Measurements from ENCODE around the gene ZBTB7C. TPM values are rescaled to one million over a fixed set of nuclear protein-coding genes. Genes with fewer than 3 reads are reported as not detected.

Gene ZBTB7C
- total RNA-seq, 1 donor from 2014 or later = 0.15 TPM

- Mint-ChIP-seq H3K4me3 (no peak overlapping the region), H3K27me3 (ENCODE audit: insufficient read depth, low read depth) (peaks cover 11% of the 10 kb centered on the region), H3K36me3 (no peaks in the 10 kb centered on the region), H3K9me3 (no peaks in the 10 kb centered on the region), H3K27ac (no peak overlapping the region), H3K4me1 (peaks cover 17% of the 10 kb centered on the region)
- H3K4me1 ChIP-seq = peaks cover 26% of the 10 kb centered on the region
- H3F3A ChIP-seq (ENCODE audit: low read depth) = peaks cover 9% of the 10 kb centered on the region
- H3K27me3 ChIP-seq = no peaks in the 10 kb centered on the region
- no peaks in the 10 kb centered on the region for H4K20me1 ChIP-seq (ENCODE audit: low read depth)
- no peak overlapping the region for H3K4me2 ChIP-seq
- H2AFZ ChIP-seq (replicated peaks) = no peak overlapping the region
- no peaks in the 10 kb centered on the region for H3K79me2 ChIP-seq (ENCODE audit: low read depth)
- no peaks in the 10 kb centered on the region for H3K36me3 ChIP-seq
- TF ChIP-seq CTCF (IDR thresholded peaks at IDR 0.05) (no peak), EZH2phosphoT487 (IDR thresholded peaks at IDR 0.05) (no peak)
- H3K9ac ChIP-seq = no peak overlapping the region
- no peak overlapping the region for H3K4me3 ChIP-seq
- H3K9me3 ChIP-seq (ENCODE audit: low read depth) = no peaks in the 10 kb centered on the region
- DNase-seq (ENCODE audit: low spot score) = no peak
- no peak overlapping the region for H3K27ac ChIP-seq
Observed at GRCh38 chr18:48308027-48308635, 101.1 kb downstream of the ZBTB7C start.

GRCh38 chr18:48306838-48307237, 102.3 kb downstream of the ZBTB7C start:
- no peak overlapping the region for H3K27ac Mint-ChIP-seq
- no peak overlapping the region for H3K4me3 Mint-ChIP-seq

GRCh38 chr18:48304906-48305693, 104.1 kb downstream of the ZBTB7C start:
- no peak overlapping the region for H3K4me3 Mint-ChIP-seq
- H3K27ac Mint-ChIP-seq = no peak overlapping the region
- Histone ChIP-seq H3K4me2 (peak overlapping the region; percentile 57), H3K36me3 (no peaks in the 10 kb centered on the region), H2AFZ (replicated peaks) (no peak overlapping the region), H3K9me3 (ENCODE audit: low read depth) (no peaks in the 10 kb centered on the region), H3F3A (ENCODE audit: low read depth) (peaks cover 9% of the 10 kb centered on the region), H3K4me3 (no peak overlapping the region), H4K20me1 (ENCODE audit: low read depth) (no peaks in the 10 kb centered on the region), H3K4me1 (peaks cover 36% of the 10 kb centered on the region), H3K27ac (no peak overlapping the region), H3K9ac (no peak overlapping the region), H3K27me3 (no peaks in the 10 kb centered on the region), H3K79me2 (ENCODE audit: low read depth) (no peaks in the 10 kb centered on the region)
- no peaks in the 10 kb centered on the region for H3K9me3 Mint-ChIP-seq
- peaks cover 22% of the 10 kb centered on the region for H3K4me1 Mint-ChIP-seq
- H3K36me3 Mint-ChIP-seq = no peaks in the 10 kb centered on the region
- peaks cover 8% of the 10 kb centered on the region for H3K27me3 Mint-ChIP-seq (ENCODE audit: insufficient read depth, low read depth)
- DNase-seq (ENCODE audit: low spot score) = peak; percentile 58
- TF ChIP-seq CTCF (IDR thresholded peaks at IDR 0.05) = no peak
- TF ChIP-seq EZH2 (IDR thresholded peaks at IDR 0.05) = no peak
- TF ChIP-seq EZH2phosphoT487 (IDR thresholded peaks at IDR 0.05) = no peak

More at GRCh38 chr18:48306838-48307237, 102.3 kb downstream of the ZBTB7C start:
- Histone ChIP-seq H3K36me3 (no peaks in the 10 kb centered on the region), H3K4me1 (peaks cover 24% of the 10 kb centered on the region), H3K79me2 (ENCODE audit: low read depth) (no peaks in the 10 kb centered on the region), H3K4me3 (no peak overlapping the region), H3K27ac (no peak overlapping the region), H3F3A (ENCODE audit: low read depth) (peaks cover 9% of the 10 kb centered on the region), H3K27me3 (no peaks in the 10 kb centered on the region), H4K20me1 (ENCODE audit: low read depth) (no peaks in the 10 kb centered on the region), H3K9ac (no peak overlapping the region), H2AFZ (replicated peaks) (no peak overlapping the region), H3K4me2 (peak overlapping the region; percentile 55), H3K9me3 (ENCODE audit: low read depth) (no peaks in the 10 kb centered on the region)
- TF ChIP-seq EZH2 (IDR thresholded peaks at IDR 0.05) (no peak), EZH2phosphoT487 (IDR thresholded peaks at IDR 0.05) (peak; percentile 53)
- no peaks in the 10 kb centered on the region for H3K36me3 Mint-ChIP-seq
- H3K4me1 Mint-ChIP-seq = peaks cover 15% of the 10 kb centered on the region
- H3K9me3 Mint-ChIP-seq = no peaks in the 10 kb centered on the region
- peak; percentile 80 for DNase-seq (ENCODE audit: low spot score)
- peaks cover 10% of the 10 kb centered on the region for H3K27me3 Mint-ChIP-seq (ENCODE audit: insufficient read depth, low read depth)

GRCh38 chr18:48303883-48304282, 105.3 kb downstream of the ZBTB7C start:
- H3K4me3 ChIP-seq = no peak overlapping the region
- no peak overlapping the region for H3K4me2 ChIP-seq
- H3K9me3 ChIP-seq (ENCODE audit: low read depth) = no peaks in the 10 kb centered on the region
- Mint-ChIP-seq H3K27ac (no peak overlapping the region), H3K4me1 (peaks cover 20% of the 10 kb centered on the region), H3K27me3 (ENCODE audit: insufficient read depth, low read depth) (peaks cover 8% of the 10 kb centered on the region), H3K36me3 (no peaks in the 10 kb centered on the region), H3K9me3 (no peaks in the 10 kb centered on the region), H3K4me3 (no peak overlapping the region)
- H2AFZ ChIP-seq (replicated peaks) = no peak overlapping the region
- peaks cover 9% of the 10 kb centered on the region for H3F3A ChIP-seq (ENCODE audit: low read depth)
- TF ChIP-seq CTCF (IDR thresholded peaks at IDR 0.05) = no peak
- no peak for TF ChIP-seq EZH2phosphoT487 (IDR thresholded peaks at IDR 0.05)
- no peak for TF ChIP-seq EZH2 (IDR thresholded peaks at IDR 0.05)
- H3K79me2 ChIP-seq (ENCODE audit: low read depth) = no peaks in the 10 kb centered on the region
- no peaks in the 10 kb centered on the region for H3K36me3 ChIP-seq
- DNase-seq (ENCODE audit: low spot score) = no peak
- no peak overlapping the region for H3K9ac ChIP-seq
- H3K27me3 ChIP-seq = no peaks in the 10 kb centered on the region
- H3K27ac ChIP-seq = no peak overlapping the region
- H3K4me1 ChIP-seq = peaks cover 37% of the 10 kb centered on the region
- H4K20me1 ChIP-seq (ENCODE audit: low read depth) = no peaks in the 10 kb centered on the region
